HUES64 (cell line): ENCODE measurements around the gene EDN2.

Experiments
- H3K27ac ChIP-seq: 2 replicates; pipeline ENCODE4 v1.7.0; 2013; ENCODE audit warnings: low read depth, low read length, inconsistent platforms
- H3K27me3 ChIP-seq: 2 replicates; pipeline ENCODE4 v1.6.1; 2013; ENCODE audit warnings: mild to moderate bottlenecking, low read length; ENCODE audit not compliant: insufficient read depth
- H3K36me3 ChIP-seq: 2 replicates; pipeline ENCODE4 v1.6.1; 2013; ENCODE audit warnings: mild to moderate bottlenecking, low read length; ENCODE audit not compliant: insufficient read depth
- H3K4me1 ChIP-seq: 2 replicates; pipeline ENCODE4 v1.6.1; 2013; ENCODE audit warnings: mild to moderate bottlenecking, low read length, moderate library complexity; ENCODE audit not compliant: insufficient read depth
- H3K4me3 ChIP-seq: 2 replicates; pipeline ENCODE4 v1.5.1; 2013; ENCODE audit warnings: mild to moderate bottlenecking, low read length, moderate library complexity
- H3K9ac ChIP-seq: 2 replicates; pipeline ENCODE4 v1.6.1; 2013; ENCODE audit warnings: mild to moderate bottlenecking, low read depth, low read length
- H3K9me3 ChIP-seq: 2 replicates; pipeline ENCODE4 v1.6.1; 2013; ENCODE audit warnings: low read depth, low read length; ENCODE audit not compliant: insufficient read depth
- WGBS: fragments of 150-250, 120-280 bp; methylation state at CpG from one replicate; pipeline ENCODE4 v1.1.7; 2013; ENCODE audit warnings: missing lambda C conversion rate; 5-methylcytosine and 5-hydroxymethylcytosine counted together

The EDN2 gene

DNA sequence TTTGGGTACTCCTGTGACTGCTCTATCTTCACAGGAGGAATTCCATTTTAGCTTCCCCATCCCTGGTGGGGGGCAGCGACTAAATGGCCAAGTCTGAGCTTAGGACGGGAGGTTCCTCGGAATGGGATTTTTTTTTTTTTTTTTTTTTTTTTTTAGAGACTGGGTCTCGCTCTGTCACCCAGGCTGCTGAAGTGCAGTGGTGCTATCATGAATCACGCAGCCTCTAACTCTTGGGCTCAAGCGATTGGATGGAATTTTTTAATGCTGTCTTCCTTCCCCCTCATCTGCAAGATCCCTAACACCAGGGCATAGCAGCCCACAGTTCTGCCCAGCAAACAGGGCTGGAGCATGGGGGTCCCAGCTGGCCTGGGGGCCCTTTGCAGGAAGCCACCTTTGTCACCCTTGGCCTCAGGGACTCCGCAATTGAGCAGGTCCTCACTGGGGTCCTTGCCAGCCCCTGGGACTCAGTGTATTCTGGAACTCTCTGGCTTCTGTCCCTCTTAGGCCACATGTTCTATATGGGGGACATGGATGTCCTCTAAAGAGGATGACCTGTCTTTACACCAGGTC lies 13.1 kb upstream of the EDN2 start:
- 74% methylated on average over 7 of the region's 7 CpGs for WGBS
- H3K4me1 ChIP-seq, result peaks cover 23% of the 10 kb centered on the region

GRCh38 chr1:41497056-41497440 lies 12.6 kb upstream of the EDN2 start:
- 85% methylated on average over 13 of the region's 13 CpGs for WGBS
- no peak overlapping the region for H3K4me3 ChIP-seq
- no peaks in the 10 kb centered on the region for H3K9me3 ChIP-seq
- peak overlapping the region; percentile 75 for H3K27ac ChIP-seq
- no peaks in the 10 kb centered on the region for H3K36me3 ChIP-seq
- peaks cover 13% of the 10 kb centered on the region; the same call in 1 of the 2 replicates for H3K27me3 ChIP-seq
- H3K4me1 ChIP-seq, result peaks cover 23% of the 10 kb centered on the region
- H3K9ac ChIP-seq, result peak overlapping the region; percentile 86

More for the DNA sequence above, 13.1 kb upstream of the EDN2 start:
- no peak overlapping the region for H3K27ac ChIP-seq
- no peaks in the 10 kb centered on the region for H3K9me3 ChIP-seq
- peaks cover 13% of the 10 kb centered on the region; the same call in 1 of the 2 replicates for H3K27me3 ChIP-seq
- no peaks in the 10 kb centered on the region for H3K36me3 ChIP-seq
- H3K9ac ChIP-seq, result 0 out of 2 replicates have a peak overlapping the region, but pooled peaks have one; percentile 86
- no peak overlapping the region for H3K4me3 ChIP-seq

GRCh38 chr1:41496080-41497055 lies 11.9 kb upstream of the EDN2 start:
- H3K4me3 ChIP-seq, result peak overlapping the region; percentile 40
- peak overlapping the region; percentile 75 for H3K27ac ChIP-seq
- peaks cover 13% of the 10 kb centered on the region; the same call in 1 of the 2 replicates for H3K27me3 ChIP-seq
- H3K9ac ChIP-seq, result peak overlapping the region; percentile 86
- 8% methylated on average over 74 of the region's 74 CpGs for WGBS
- H3K36me3 ChIP-seq, result no peaks in the 10 kb centered on the region
- no peaks in the 10 kb centered on the region for H3K9me3 ChIP-seq
- H3K4me1 ChIP-seq, result peaks cover 23% of the 10 kb centered on the region

DNA sequence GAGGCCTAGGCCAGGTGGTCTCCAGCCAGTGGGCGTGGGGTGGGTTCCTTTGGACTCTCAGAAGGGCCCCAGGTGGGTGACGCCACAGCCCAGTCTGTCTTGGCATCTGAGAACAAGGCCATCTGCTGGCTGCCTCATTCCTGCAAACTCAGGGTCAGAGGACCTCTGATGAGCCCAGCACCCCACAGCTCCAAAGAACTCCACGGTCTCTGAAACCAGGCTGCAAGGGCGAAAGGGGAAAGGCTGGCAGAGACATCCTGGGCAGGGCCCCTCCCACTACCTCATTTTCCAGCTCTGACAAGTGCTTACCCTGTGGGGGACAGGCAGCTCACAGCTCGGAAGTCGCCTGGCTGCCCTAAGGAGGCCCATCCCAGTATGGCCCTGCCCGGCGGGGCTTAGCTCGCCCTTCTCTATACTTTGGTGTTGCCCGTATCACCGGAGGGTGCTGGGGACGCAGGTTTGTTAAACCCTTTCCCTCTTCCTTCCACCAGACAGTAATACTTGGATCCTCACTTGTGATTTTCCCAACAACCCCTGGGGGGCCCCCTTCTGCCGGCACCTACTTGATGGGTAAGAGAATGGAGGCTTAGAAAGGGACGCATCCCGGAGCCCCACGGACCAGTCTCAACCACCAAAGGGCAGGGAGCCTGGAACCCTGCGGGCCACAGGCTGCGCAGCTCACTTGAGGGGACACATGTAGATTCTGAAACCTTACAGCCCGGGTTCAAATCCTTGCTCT lies 10.9 kb upstream of the EDN2 start:
- Histone ChIP-seq H3K4me3 (peak overlapping the region; percentile 40), H3K36me3 (no peaks in the 10 kb centered on the region), H3K27me3 (peaks cover 13% of the 10 kb centered on the region; the same call in 1 of the 2 replicates), H3K4me1 (peaks cover 23% of the 10 kb centered on the region), H3K9ac (peak overlapping the region; percentile 86; the same call in 1 of the 2 replicates), H3K9me3 (no peaks in the 10 kb centered on the region), H3K27ac (peak overlapping the region; percentile 75)
- 54% methylated on average over 19 of the region's 19 CpGs for WGBS

- Histone ChIP-seq H3K4me3 (no peak overlapping the region), H3K9me3 (no peaks in the 10 kb centered on the region), H3K27ac (no peak overlapping the region), H3K36me3 (no peaks in the 10 kb centered on the region), H3K9ac (no peak overlapping the region), H3K27me3 (peaks cover 13% of the 10 kb centered on the region; the same call in 1 of the 2 replicates), H3K4me1 (peaks cover 23% of the 10 kb centered on the region)
- 88% methylated on average over 17 of the region's 17 CpGs for WGBS
Measured at GRCh38 chr1:41494351-41495209, 10.1 kb upstream of the EDN2 start.

DNA sequence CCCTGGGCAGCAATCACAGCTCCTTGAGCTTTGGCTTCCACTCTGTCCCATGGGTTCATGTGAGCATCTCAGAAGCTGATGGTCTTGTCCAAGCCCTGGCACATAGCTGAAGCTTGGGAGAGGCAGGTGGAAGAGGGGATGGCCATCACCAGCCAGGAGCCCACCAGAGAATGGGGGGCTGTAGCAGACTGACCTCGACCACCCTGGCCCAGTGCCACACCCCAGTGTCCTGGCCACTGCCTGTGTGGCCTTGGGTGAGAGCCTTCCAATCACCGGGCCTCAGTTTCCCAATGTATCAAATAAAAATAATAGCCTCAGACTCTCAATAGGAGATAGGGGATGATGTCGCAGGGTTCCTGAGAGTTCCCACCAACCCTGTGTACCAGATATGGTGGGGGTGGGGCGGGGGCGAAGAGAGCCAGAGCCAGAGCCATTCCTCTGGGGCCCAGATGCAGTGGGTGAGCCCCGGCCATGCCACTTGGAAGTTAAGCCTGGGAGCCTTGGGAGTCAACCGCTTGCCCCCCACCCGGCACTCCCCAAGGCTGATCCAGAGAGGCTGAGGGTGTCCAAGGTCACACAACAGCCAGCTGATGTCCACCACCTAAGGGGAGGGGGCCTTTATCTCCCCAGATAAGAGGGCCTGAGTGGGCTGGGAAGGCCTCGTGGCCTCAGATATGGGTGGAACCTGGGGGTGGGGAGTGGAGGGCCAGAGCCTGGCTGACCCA lies 9.3 kb upstream of the EDN2 start:
- Histone ChIP-seq H3K9ac (no peak overlapping the region), H3K27ac (no peak overlapping the region), H3K27me3 (peaks cover 13% of the 10 kb centered on the region; the same call in 1 of the 2 replicates), H3K4me1 (peaks cover 23% of the 10 kb centered on the region), H3K36me3 (no peaks in the 10 kb centered on the region), H3K4me3 (no peak overlapping the region), H3K9me3 (no peaks in the 10 kb centered on the region)
- WGBS, result 93% methylated on average over 9 of the region's 9 CpGs

DNA sequence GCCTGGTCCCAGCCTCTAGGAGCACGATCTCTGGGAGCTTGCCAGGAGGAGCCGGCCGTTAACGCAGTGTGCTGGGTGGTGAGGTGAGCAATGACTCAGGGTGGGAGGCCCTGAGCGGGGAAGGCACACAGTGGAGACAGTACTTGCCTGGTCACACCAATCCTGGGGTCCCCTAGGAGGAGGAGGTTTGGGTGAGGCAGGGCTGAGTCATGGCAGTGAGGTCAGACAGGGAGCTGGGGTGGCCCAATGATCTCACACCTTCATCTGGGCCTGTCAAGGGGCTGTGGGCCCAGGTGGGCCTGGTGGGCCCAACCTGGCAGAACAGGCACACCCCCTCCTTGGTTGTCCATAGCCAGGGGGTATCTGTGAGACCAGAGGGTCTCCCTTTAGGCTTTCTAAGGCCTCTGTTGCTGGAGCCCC lies 8.6 kb upstream of the EDN2 start:
- Histone ChIP-seq H3K36me3 (no peaks in the 10 kb centered on the region), H3K27me3 (peaks cover 13% of the 10 kb centered on the region; the same call in 1 of the 2 replicates), H3K9ac (no peak overlapping the region), H3K27ac (no peak overlapping the region), H3K4me3 (no peak overlapping the region), H3K4me1 (peaks cover 20% of the 10 kb centered on the region), H3K9me3 (no peaks in the 10 kb centered on the region)
- 95% methylated on average over 5 of the region's 5 CpGs for WGBS

DNA sequence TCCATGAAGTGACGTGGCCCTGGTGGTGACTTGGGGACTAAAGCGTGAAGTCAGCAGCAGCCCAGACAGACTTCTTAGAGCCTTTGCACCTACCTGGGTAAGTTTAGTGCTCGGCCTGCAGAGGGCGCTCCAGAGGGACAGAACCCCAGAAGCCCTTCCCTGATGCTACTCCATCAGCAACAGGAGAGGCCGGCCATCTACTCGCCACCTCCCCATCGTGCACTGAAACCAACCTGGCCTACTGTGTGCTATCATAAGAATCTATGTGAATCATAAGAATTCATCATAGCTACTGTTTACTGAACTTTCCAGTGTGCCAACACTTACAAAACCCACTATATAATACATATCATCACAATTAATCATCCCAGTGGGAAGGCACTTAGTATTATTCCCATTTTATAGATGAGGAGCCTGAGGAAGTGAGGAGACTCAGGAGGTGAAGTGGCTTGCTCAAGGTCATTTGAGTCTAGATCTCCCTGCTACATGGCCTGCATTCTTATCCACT lies 7.9 kb upstream of the EDN2 start:
- Histone ChIP-seq H3K36me3 (no peaks in the 10 kb centered on the region), H3K9me3 (no peaks in the 10 kb centered on the region), H3K4me1 (peaks cover 28% of the 10 kb centered on the region), H3K4me3 (no peak overlapping the region), H3K9ac (no peak overlapping the region), H3K27me3 (peaks cover 13% of the 10 kb centered on the region; the same call in 1 of the 2 replicates), H3K27ac (no peak overlapping the region)
- 77% methylated on average over 7 of the region's 7 CpGs for WGBS

DNA sequence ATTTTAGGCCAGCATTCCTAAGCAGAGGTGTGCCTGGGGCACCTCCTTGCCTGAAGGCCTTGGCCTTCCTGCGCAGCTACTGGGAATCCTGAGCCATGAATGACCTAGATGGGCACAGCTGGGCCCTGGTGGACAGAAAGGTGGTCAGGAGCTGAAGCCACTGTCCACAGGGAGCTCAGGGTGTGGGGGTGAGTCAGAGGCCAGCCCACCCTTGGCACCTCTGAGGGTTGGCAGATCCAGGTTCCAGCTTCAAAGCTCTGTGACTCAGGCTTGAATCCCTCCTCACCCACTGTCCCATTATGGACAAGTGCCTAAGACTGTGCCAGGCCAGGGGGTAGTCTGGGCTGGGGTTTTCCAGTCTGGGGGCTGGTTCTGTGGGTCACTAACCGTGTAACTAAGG lies 6.4 kb upstream of the EDN2 start:
- H3K4me3 ChIP-seq, result no peak overlapping the region
- H3K9me3 ChIP-seq, result no peaks in the 10 kb centered on the region
- H3K27ac ChIP-seq, result no peak overlapping the region
- peaks cover 2% of the 10 kb centered on the region; the same call in 1 of the 2 replicates for H3K27me3 ChIP-seq
- peaks cover 32% of the 10 kb centered on the region for H3K4me1 ChIP-seq
- no peak overlapping the region for H3K9ac ChIP-seq
- WGBS, result 79% methylated on average over 2 of the region's 2 CpGs
- H3K36me3 ChIP-seq, result no peaks in the 10 kb centered on the region
